CD14-positive monocyte (primary cell): ENCODE data around the gene PER1. TPM values are rescaled to one million over a fixed set of nuclear protein-coding genes. Genes with fewer than 3 reads are reported as not detected.

ENCODE experiments used
- DNase-seq, 3 donors: peaks; one replicate each; pipeline ENCODE4 v3.0.0-alpha.2; 2011 to 2022
- H2AFZ ChIP-seq: 2 replicates; pipeline ENCODE4 v1.6.0; 2012; ENCODE audit warnings: mild to moderate bottlenecking, low read depth, low read length, inconsistent platforms; ENCODE audit not compliant: insufficient read depth, poor library complexity, severe bottlenecking
- H3K27ac ChIP-seq, 2 donors: 1 replicate in 1 of 2; 2 replicates in 1 of 2; pipeline ENCODE4 v1.5.1; 2012 to 2013; ENCODE audit warnings: low read length in 2 of 2, control low read depth in 1 of 2, inconsistent platforms in 1 of 2, low read depth in 1 of 2, mild to moderate bottlenecking in 1 of 2
- H3K27me3 ChIP-seq, 2 donors: one replicate each; pipeline versions ENCODE4 v1.6.0 to v1.6.1; 2011 to 2013; ENCODE audit warnings: low read length in 2 of 2; ENCODE audit not compliant: control insufficient read depth in 2 of 2, insufficient read depth in 2 of 2
- H3K36me3 ChIP-seq, 2 donors: replicated peaks in 1 of 2; 1 replicate in 1 of 2; 2 replicates in 1 of 2; pipeline versions ENCODE4 v1.5.1 to v1.6.1; 2012 to 2013; ENCODE audit warnings: low read length in 2 of 2, control low read depth in 1 of 2, inconsistent platforms in 1 of 2, mild to moderate bottlenecking in 1 of 2; ENCODE audit not compliant: insufficient read depth in 2 of 2, control insufficient read depth in 1 of 2
- H3K4me1 ChIP-seq, 2 donors: 1 replicate in 1 of 2; 2 replicates in 1 of 2; pipeline versions ENCODE4 v1.5.1 to v1.6.1; 2012 to 2013; ENCODE audit warnings: low read length in 2 of 2, control low read depth in 1 of 2, inconsistent platforms in 1 of 2, mild to moderate bottlenecking in 1 of 2, moderate library complexity in 1 of 2; ENCODE audit not compliant: insufficient read depth in 2 of 2, control insufficient read depth in 1 of 2
- H3K4me2 ChIP-seq: replicated peaks from 2 replicates; pipeline ENCODE3; 2012; ENCODE audit warnings: low read length, moderate library complexity, mild to moderate bottlenecking; ENCODE audit not compliant: poor library complexity, severe bottlenecking; ENCODE audit errors: extremely low read depth
- H3K4me3 ChIP-seq, 3 experiments: fragments of 200-600 bp in 1 of 3; sonication (generic) in 1 of 3; replicated peaks in 1 of 3; 1 replicate in 2 of 3; 2 replicates in 1 of 3; pipeline ENCODE4 v1.5.1; 2011 to 2013; ENCODE audit warnings: low read length in 3 of 3, mild to moderate bottlenecking in 3 of 3, control low read depth in 2 of 3, low read depth in 2 of 3, inconsistent platforms in 1 of 3, moderate library complexity in 1 of 3
- H3K79me2 ChIP-seq: 2 replicates; pipeline ENCODE4 v1.6.0; 2012; ENCODE audit warnings: mild to moderate bottlenecking, control low read depth, inconsistent platforms, low read length, moderate library complexity; ENCODE audit not compliant: insufficient read depth
- H3K9ac ChIP-seq: 2 replicates; pipeline ENCODE4 v1.6.0; 2017; ENCODE audit warnings: low read length, mild to moderate bottlenecking; ENCODE audit not compliant: insufficient read depth, poor library complexity, severe bottlenecking
- H3K9me3 ChIP-seq, 2 donors: replicated peaks in 1 of 2; 1 replicate in 1 of 2; 2 replicates in 1 of 2; pipeline versions ENCODE4 v1.5.1 to v1.6.1; 2012 to 2013; ENCODE audit warnings: low read length in 2 of 2, control low read depth in 1 of 2; ENCODE audit not compliant: control insufficient read depth in 1 of 2, insufficient read depth in 1 of 2
- H4K20me1 ChIP-seq: 2 replicates; pipeline ENCODE4 v1.6.0; 2012; ENCODE audit warnings: mild to moderate bottlenecking, low read length, control low read depth, moderate library complexity; ENCODE audit not compliant: insufficient read depth
- H3K27ac Mint-ChIP-seq, 7 donors: one replicate each; pipeline ENCODE4 v1.8.0; 2020; ENCODE audit warnings: mild to moderate bottlenecking in 7 of 7, mixed read lengths in 7 of 7, moderate library complexity in 6 of 7, inconsistent platforms in 2 of 7
- H3K27me3 Mint-ChIP-seq, 3 donors: one replicate each; pipeline ENCODE4 v1.8.0; 2021 to 2022; ENCODE audit warnings: low read depth in 3 of 3, mild to moderate bottlenecking in 3 of 3, mixed read lengths in 3 of 3, moderate library complexity in 3 of 3, inconsistent platforms in 1 of 3
- H3K36me3 Mint-ChIP-seq, 2 donors: one replicate each; pipeline ENCODE4 v1.8.0; 2020; ENCODE audit warnings: mixed read lengths in 2 of 2, inconsistent platforms in 1 of 2, mild to moderate bottlenecking in 1 of 2
- H3K4me1 Mint-ChIP-seq: one replicate; pipeline ENCODE4 v1.8.0; 2020; ENCODE audit warnings: mild to moderate bottlenecking, mixed read lengths
- H3K4me3 Mint-ChIP-seq, 2 donors: one replicate each; pipeline ENCODE4 v1.8.0; 2020; ENCODE audit warnings: mild to moderate bottlenecking in 2 of 2, mixed read lengths in 2 of 2, moderate library complexity in 1 of 2
- H3K9me3 Mint-ChIP-seq, 7 donors: one replicate each; pipeline ENCODE4 v1.8.0; 2020 to 2022; ENCODE audit warnings: mixed read lengths in 7 of 7, mild to moderate bottlenecking in 6 of 7, moderate library complexity in 6 of 7, inconsistent platforms in 2 of 7
- CTCF ChIP-seq: fragments of 200-600 bp; IDR thresholded peaks from one replicate; pipeline ENCODE4 v1.8.0; 2022; ENCODE audit warnings: antibody characterized with exemption, mild to moderate bottlenecking
- WGBS: methylation state at CpG from one replicate; pipeline ENCODE4 v1.1.5; 2013; ENCODE audit warnings: missing lambda C conversion rate; ENCODE audit not compliant: insufficient coverage; 5-methylcytosine and 5-hydroxymethylcytosine counted together
- intact Hi-C, 2 donors: fragments of 100-400 bp; cut with micrococcal nuclease; formaldehyde crosslinking; loops; one replicate each; pipeline versions ENCODE4 v1.15.0 to v1.15.1; 2023
- polyA plus RNA-seq, 3 donors: library from polyadenylated mRNA; depleted of rRNA in 1 of 3; unstranded in 2 of 3; stranded (reverse) in 1 of 3; fragments of 300-500 nt in 2 of 3; fragments of >200 nt in 1 of 3; fragmentation: Illumina TruSeq in 2 of 3; gene quantifications; 1 replicate in 2 of 3; 2 replicates in 1 of 3; pipeline ENCODE4 v1.2.3, GENCODE V29; 2012 to 2021

The PER1 gene
- polyA plus RNA-seq, 3 donors, result 5.6 to 457 (median 9.6) TPM

GRCh38 chr17:8153031-8153451 is 837 bp upstream of the PER1 start:
- H3K4me1 Mint-ChIP-seq, result peaks cover 29% of the 10 kb centered on the region
- H3K4me2 ChIP-seq, result peak overlapping the region; percentile 97

GRCh38 chr17:8151641-8152111 is 528 bp downstream of the PER1 start:
- Histone ChIP-seq H3K36me3 (peaks cover 35 to 41% of the 10 kb centered on the region in 2 donors), H3K4me1 (peaks cover 47 to 60% of the 10 kb centered on the region in 2 donors), H3K9me3 (no peaks in the 10 kb centered on the region), H2AFZ (no peak overlapping the region), H3K9ac (peak overlapping the region; percentile 78), H3K27ac (peak overlapping the region; percentile 97 to 99), H4K20me1 (peaks cover 84% of the 10 kb centered on the region), H3K79me2 (peaks cover 26% of the 10 kb centered on the region), H3K4me3 (peak overlapping the region; percentile 52 to 100 (median 88)), H3K27me3 (no peaks in the 10 kb centered on the region), H3K4me2 (peak overlapping the region; percentile 97)
- Mint-ChIP-seq H3K4me1 (peaks cover 28% of the 10 kb centered on the region), H3K4me3 (peak overlapping the region; percentile 97 to 99), H3K27me3 (peaks cover 0 to 14% (median 0%) of the 10 kb centered on the region in 3 donors), H3K36me3 (peaks cover 49 to 53% of the 10 kb centered on the region in 2 donors), H3K27ac (peak overlapping the region in 3 of 7 donors; percentile 96 to 99 (median 98)), H3K9me3 (peaks cover 0 to 4% (median 0%) of the 10 kb centered on the region in 7 donors)
- peak; percentile 59 to 70 (median 68) for DNase-seq
- WGBS, result 0% methylated on average over 22 of the region's 22 CpGs
- intact Hi-C loops, result loop anchor here in 1 of 2 donors (5.0 to 10.0 kb wide), 2 partner anchors 36 to 317 kb away; partner anchors contain the start of gene KDM6B
- TF ChIP-seq CTCF, result no peak

More at GRCh38 chr17:8153031-8153451, 837 bp upstream of the PER1 start:
- Histone ChIP-seq H2AFZ (no peak overlapping the region), H3K27me3 (no peaks in the 10 kb centered on the region), H3K9ac (no peak overlapping the region), H3K9me3 (no peaks in the 10 kb centered on the region), H3K27ac (peak overlapping the region; percentile 83 to 99), H3K4me1 (peaks cover 56 to 74% of the 10 kb centered on the region in 2 donors), H3K79me2 (peaks cover 26% of the 10 kb centered on the region), H4K20me1 (peaks cover 70% of the 10 kb centered on the region), H3K36me3 (peaks cover 22 to 27% of the 10 kb centered on the region in 2 donors), H3K4me3 (peak overlapping the region in 1 of 3 experiments; percentile 100)
- Mint-ChIP-seq H3K9me3 (peaks cover 0 to 4% (median 0%) of the 10 kb centered on the region in 7 donors), H3K4me3 (peak overlapping the region; percentile 82 to 99), H3K36me3 (peaks cover 35 to 41% of the 10 kb centered on the region in 2 donors), H3K27ac (no peak overlapping the region), H3K27me3 (peaks cover 0 to 12% (median 0%) of the 10 kb centered on the region in 3 donors)
- peak in 1 of 3 donors; percentile 8 for DNase-seq
- TF ChIP-seq CTCF, result no peak
- intact Hi-C loops, result loop anchor here in 1 of 2 donors (5.0 to 10.0 kb wide), 2 partner anchors 34 to 318 kb away; partner anchors contain the start of gene KDM6B
- WGBS, result 100% methylated on average over 4 of the region's 7 CpGs
